Stimulated activated CD8-positive, alpha-beta memory T cell treated with anti-CD3 and anti-CD28 coated beads, Interleukin-2, amount 100 ng/mL, for 1 hour (primary cell): ENCODE measurements around the gene RYR2.

ENCODE experiments used
- DNase-seq, 2 donors: peaks; one replicate each; pipeline ENCODE4 v3.0.0-alpha.2; 2020; ENCODE audit warnings: low read depth in 2 of 2

RYR2 gene

GRCh38 chr1:237041795-237042525 lies at the start of gene RYR2:
RYR2 (plus strand) TSS chr1:237042184; CDS start chr1:237042522, 338 bp downstream.
- no peak for DNase-seq

- DNase-seq, result no peak
Measured at GRCh38 chr1:236992449-236992848, 49.5 kb upstream of the RYR2 start.

- no peak for DNase-seq
Measured at GRCh38 chr1:236994450-236994849, 47.5 kb upstream of the RYR2 start.

- no peak for DNase-seq
Measured at GRCh38 chr1:236997361-236997760, 44.6 kb upstream of the RYR2 start.

- DNase-seq, result no peak
Measured at GRCh38 chr1:236997882-236998281, 44.1 kb upstream of the RYR2 start.

- DNase-seq, result no peak
Measured at GRCh38 chr1:236998546-236998945, 43.4 kb upstream of the RYR2 start.

- no peak for DNase-seq
Measured at GRCh38 chr1:237000191-237000590, 41.8 kb upstream of the RYR2 start.

GRCh38 chr1:237003516-237003915 lies 38.5 kb upstream of the RYR2 start:
- DNase-seq, result no peak

- no peak for DNase-seq
Measured at GRCh38 chr1:237004116-237004515, 37.9 kb upstream of the RYR2 start, which contains the start of gene MT1HL1. MT1HL1 (minus strand) TSS chr1:237004441; CDS start chr1:237004372, 69 bp downstream.

GRCh38 chr1:237005674-237006073 lies 36.3 kb upstream of the RYR2 start:
- DNase-seq, result no peak

- no peak for DNase-seq
Measured at GRCh38 chr1:237007147-237007881, 34.7 kb upstream of the RYR2 start.

GRCh38 chr1:237009611-237010010 lies 32.4 kb upstream of the RYR2 start:
- no peak for DNase-seq

- no peak for DNase-seq
Measured at GRCh38 chr1:237011432-237011831, 30.6 kb upstream of the RYR2 start.

GRCh38 chr1:237012361-237012760 lies 29.6 kb upstream of the RYR2 start:
- no peak for DNase-seq

- no peak for DNase-seq
Measured at GRCh38 chr1:237012788-237013383, 29.1 kb upstream of the RYR2 start.

GRCh38 chr1:237013608-237014007 lies 28.4 kb upstream of the RYR2 start:
- DNase-seq, result no peak

- no peak for DNase-seq
Measured at GRCh38 chr1:237016626-237017025, 25.4 kb upstream of the RYR2 start.

- no peak for DNase-seq
Measured at GRCh38 chr1:237018896-237019295, 23.1 kb upstream of the RYR2 start.

- DNase-seq, result no peak
Measured at GRCh38 chr1:237025358-237026074, 16.5 kb upstream of the RYR2 start.

- no peak for DNase-seq
Measured at GRCh38 chr1:237029240-237029639, 12.7 kb upstream of the RYR2 start.

GRCh38 chr1:237029850-237030535 lies 12.0 kb upstream of the RYR2 start:
- no peak for DNase-seq

- no peak for DNase-seq
Measured at GRCh38 chr1:237031480-237031879, 10.5 kb upstream of the RYR2 start.
